LoVo (cell line): ENCODE results near the gene DUSP22.

Experiments
- DNase-seq: peaks from one replicate; pipeline ENCODE4 v3.0.0-alpha.2; 2016; ENCODE audit warnings: low spot score

Gene DUSP22

GRCh38 chr6:380234-381218 is 88.2 kb downstream of the DUSP22 start:
- no peak for DNase-seq

GRCh38 chr6:381742-382461 is 89.6 kb downstream of the DUSP22 start:
- DNase-seq: no peak

GRCh38 chr6:382883-383810 is 90.9 kb downstream of the DUSP22 start:
- no peak for DNase-seq

- DNase-seq: no peak
Measured at GRCh38 chr6:383856-384255, 91.6 kb downstream of the DUSP22 start.

GRCh38 chr6:384898-385297 is 92.6 kb downstream of the DUSP22 start:
- no peak for DNase-seq

- no peak for DNase-seq
Measured at GRCh38 chr6:385614-386013, 93.3 kb downstream of the DUSP22 start.

- DNase-seq: no peak
Measured at GRCh38 chr6:386688-387266, 94.5 kb downstream of the DUSP22 start.

- DNase-seq: no peak
Measured at GRCh38 chr6:387293-387741, 95.0 kb downstream of the DUSP22 start.

GRCh38 chr6:388202-388903 is 96.1 kb downstream of the DUSP22 start:
- no peak for DNase-seq

- DNase-seq: no peak
Measured at GRCh38 chr6:389143-389542, 96.9 kb downstream of the DUSP22 start.

GRCh38 chr6:389622-390021 is 97.3 kb downstream of the DUSP22 start:
- DNase-seq: no peak

GRCh38 chr6:390914-391558 is 98.7 kb downstream of the DUSP22 start:
- no peak for DNase-seq

- DNase-seq: no peak
Measured at GRCh38 chr6:391559-392440, 99.5 kb downstream of the DUSP22 start, which contains the start of gene IRF4. Gene IRF4 (plus strand): TSS chr6:391752. CDS start chr6:393153, 1,401 bp downstream.

- no peak for DNase-seq
Measured at GRCh38 chr6:392441-393390, 100.4 kb downstream of the DUSP22 start.

GRCh38 chr6:393391-394221 is 101.3 kb downstream of the DUSP22 start:
- DNase-seq: no peak

- no peak for DNase-seq
Measured at GRCh38 chr6:394641-395289, 102.5 kb downstream of the DUSP22 start.
